ENCODE data around the gene CDCA3.

- TF ChIP-seq CTCF (IDR thresholded peaks at IDR 0.05) (no peak), EP300 (IDR thresholded peaks at IDR 0.05) (no peak), POLR2A (IDR thresholded peaks at IDR 0.05) (no peak)
These were observed 4.2 kb upstream of the CDCA3 start for GRCh38 chr12:6855322-6855721.

All from suprapubic skin (tissue), 3 donors.